GM23338 (cell line): Measurements from ENCODE around the gene CDK14. TPM values are rescaled to one million over a fixed set of nuclear protein-coding genes. Genes with fewer than 3 reads are reported as not detected.
A peak's percentile ranks its signal among the peaks of the same experiment; 100 is the strongest.

Source experiments
- ATAC-seq: fragments of 200-7000 bp; cut with Tn5 transposase; 3 replicates; pipeline ENCODE4 v1.9.1; 2020
- DNase-seq: peaks from one replicate; pipeline ENCODE4 v3.0.0-alpha.2; 2015; ENCODE audit warnings: low spot score
- H2AFZ ChIP-seq: fragments of 200-600 bp; sonication (generic); 2 replicates; pipeline ENCODE4 v1.8.0; 2016; ENCODE audit warnings: antibody characterized with exemption, mild to moderate bottlenecking, moderate library complexity
- H3F3A ChIP-seq: fragments of 200-600 bp; sonication (generic); replicated peaks from 2 replicates; pipeline ENCODE4 v1.8.0; 2017; ENCODE audit warnings: antibody characterized with exemption, mixed run types, low read depth
- H3K27ac ChIP-seq: fragments of 200-600 bp; sonication (generic); 2 replicates; pipeline ENCODE4 v1.6.1; 2016; ENCODE audit warnings: low read depth
- H3K27me3 ChIP-seq: fragments of 200-600 bp; sonication (generic); 2 replicates; pipeline ENCODE4 v1.8.0; 2016; ENCODE audit warnings: mild to moderate bottlenecking, mixed run types, moderate library complexity; ENCODE audit not compliant: insufficient read depth
- H3K36me3 ChIP-seq: fragments of 200-600 bp; sonication (generic); 2 replicates; pipeline ENCODE4 v1.8.0; 2016; ENCODE audit warnings: mild to moderate bottlenecking; ENCODE audit not compliant: insufficient read depth
- H3K4me1 ChIP-seq: fragments of 200-600 bp; sonication (generic); 2 replicates; pipeline ENCODE4 v1.8.0; 2016; ENCODE audit warnings: mild to moderate bottlenecking, moderate library complexity; ENCODE audit not compliant: insufficient read depth
- H3K4me2 ChIP-seq: fragments of 200-600 bp; sonication (generic); 2 replicates; pipeline ENCODE4 v1.7.1; 2017; ENCODE audit warnings: mixed run types
- H3K4me3 ChIP-seq: fragments of 200-600 bp; sonication (generic); 2 replicates; pipeline ENCODE4 v1.6.1; 2016; ENCODE audit warnings: mixed run types
- H3K79me2 ChIP-seq: fragments of 200-600 bp; sonication (generic); replicated peaks from 2 replicates; pipeline ENCODE4 v1.8.0; 2017; ENCODE audit warnings: mild to moderate bottlenecking; ENCODE audit not compliant: insufficient read depth
- H3K9me2 ChIP-seq: fragments of 200-600 bp; sonication (generic); 2 replicates; pipeline ENCODE4 v1.8.0; 2017; ENCODE audit not compliant: insufficient read depth
- H4K20me1 ChIP-seq: fragments of 200-600 bp; sonication (generic); replicated peaks from 2 replicates; pipeline ENCODE4 v1.8.0; 2017; ENCODE audit warnings: mild to moderate bottlenecking; ENCODE audit not compliant: insufficient read depth
- H3K27ac Mint-ChIP-seq: 2 replicates; pipeline ENCODE4 v1.8.0; 2020; ENCODE audit warnings: inconsistent platforms, mild to moderate bottlenecking, moderate library complexity, mixed read lengths
- H3K27me3 Mint-ChIP-seq: 3 replicates; pipeline ENCODE4 v1.8.0; 2022; ENCODE audit warnings: low read depth, mild to moderate bottlenecking, moderate library complexity, mixed read lengths, inconsistent platforms; ENCODE audit not compliant: insufficient read depth, poor library complexity
- H3K36me3 Mint-ChIP-seq: 3 replicates; pipeline ENCODE4 v1.8.0; 2021; ENCODE audit warnings: low read depth, mild to moderate bottlenecking, inconsistent platforms, moderate library complexity, mixed read lengths
- H3K4me1 Mint-ChIP-seq: 3 replicates; pipeline ENCODE4 v1.8.0; 2020; ENCODE audit warnings: mild to moderate bottlenecking, inconsistent platforms, mixed read lengths
- H3K4me3 Mint-ChIP-seq: 3 replicates; pipeline ENCODE4 v1.8.0; 2021; ENCODE audit warnings: moderate library complexity, mild to moderate bottlenecking, inconsistent platforms, mixed read lengths
- H3K9me3 Mint-ChIP-seq: 3 replicates; pipeline ENCODE4 v1.8.0; 2020; ENCODE audit warnings: moderate library complexity, mild to moderate bottlenecking, inconsistent platforms, mixed read lengths
- CREB1 ChIP-seq: fragments of 250-450 bp; sonication (Bioruptor Pico); IDR thresholded peaks from 2 replicates; pipeline ENCODE4 v1.5.0; 2020; ENCODE audit warnings: low read depth, mild to moderate bottlenecking, moderate library complexity
- CTCF ChIP-seq, 2 experiments: fragments of 200-600 bp in 1 of 2; sonication (generic) in 1 of 2; conservative IDR thresholded peaks; 2 replicates each; pipeline versions ENCODE4 v1.5.1 to v1.6.1; 2016 to 2017; ENCODE audit warnings: antibody characterized with exemption in 2 of 2, low read depth in 2 of 2, mild to moderate bottlenecking in 2 of 2, moderate library complexity in 1 of 2
- ETS1 ChIP-seq: IDR thresholded peaks from 2 replicates; pipeline ENCODE4 v1.6.1; 2016; ENCODE audit warnings: antibody characterized with exemption
- EZH2phosphoT487 ChIP-seq: fragments of 200-600 bp; sonication (generic); IDR thresholded peaks from one replicate; pipeline ENCODE4 v1.8.1; 2018; ENCODE audit warnings: antibody characterized with exemption; ENCODE audit not compliant: unreplicated experiment
- JUNB ChIP-seq: IDR thresholded peaks from one replicate; pipeline ENCODE4 v1.6.1; 2016; ENCODE audit warnings: antibody characterized with exemption; ENCODE audit not compliant: unreplicated experiment
- NANOG ChIP-seq: IDR thresholded peaks from 2 replicates; pipeline ENCODE4 v1.6.1; 2016; ENCODE audit warnings: antibody characterized with exemption, borderline replicate concordance
- REST ChIP-seq: IDR thresholded peaks from one replicate; pipeline ENCODE4 v1.6.1; 2018; ENCODE audit warnings: antibody characterized with exemption; ENCODE audit not compliant: unreplicated experiment
- ZNF114 ChIP-seq: fragments of 250-450 bp; sonication (Bioruptor Pico); IDR thresholded peaks from 2 replicates; pipeline ENCODE4 v1.5.0; 2020; ENCODE audit warnings: mild to moderate bottlenecking, moderate library complexity
- ZNF331 ChIP-seq: fragments of 250-450 bp; sonication (Bioruptor Pico); IDR thresholded peaks from 2 replicates; pipeline ENCODE4 v1.5.0; 2020; ENCODE audit warnings: low read depth, mild to moderate bottlenecking, moderate library complexity
- polyA plus RNA-seq: library from polyadenylated mRNA; unstranded; fragments of >200 nt; fragmentation: Nextera tagmentation; extraction: Ambion mirVana; gene quantifications from 2 replicates; pipeline ENCODE4 v1.2.1, GENCODE V29; 2016
- total RNA-seq: library from RNA; depleted of rRNA; stranded (reverse); fragments of >200 nt; shearing (Covaris generic); gene quantifications from 2 replicates; pipeline ENCODE4 v1.2.3, GENCODE V29; 2014

Gene CDK14
- total and polyA plus RNA-seq, 2 experiments from 2014 or later, result 11.2 to 24.0 TPM

GRCh38 chr7:90965211-90965610 lies 369.1 kb downstream of the CDK14 start (continued):
- no peak for TF ChIP-seq REST

GRCh38 chr7:90966346-90966745 lies 370.2 kb downstream of the CDK14 start:
- peaks cover 35% of the 10 kb centered on the region for H3K4me1 Mint-ChIP-seq
- H3K4me2 ChIP-seq, result no peak overlapping the region; the same call in 1 of the 2 replicates
- H3K27ac ChIP-seq, result no peak overlapping the region
- no peaks in the 10 kb centered on the region for H3K9me3 Mint-ChIP-seq
- no peaks in the 10 kb centered on the region for H3F3A ChIP-seq
- H3K4me1 ChIP-seq, result peaks cover 21% of the 10 kb centered on the region
- H3K9me2 ChIP-seq, result no peaks in the 10 kb centered on the region
- ATAC-seq (peak; percentile 52), DNase-seq (peak; percentile 16)
- H3K27ac Mint-ChIP-seq, result no peak overlapping the region
- no peaks in the 10 kb centered on the region for H3K27me3 ChIP-seq
- no peaks in the 10 kb centered on the region for H3K79me2 ChIP-seq
- no peaks in the 10 kb centered on the region for H4K20me1 ChIP-seq
- no peak overlapping the region for H3K4me3 ChIP-seq
- no peaks in the 10 kb centered on the region for H3K36me3 ChIP-seq
- H3K36me3 Mint-ChIP-seq, result no peaks in the 10 kb centered on the region
- no peak overlapping the region for H2AFZ ChIP-seq
- no peak overlapping the region for H3K4me3 Mint-ChIP-seq
- peaks cover 5% of the 10 kb centered on the region for H3K27me3 Mint-ChIP-seq
- TF ChIP-seq ZNF114 (no peak), ETS1 (no peak), JUNB (no peak), REST (no peak), EZH2phosphoT487 (no peak), CREB1 (CRISPR knock-in tag) (no peak), NANOG (no peak), CTCF (conservative IDR thresholded peaks at IDR 0.05; ENCODE audit: low read depth in 2 of 2) (no peak), ZNF331 (CRISPR knock-in tag) (no peak)
